SK-N-SH treated with all-trans-retinoic acid at 6 μM for 48 hours (cell line): ENCODE results near the gene NEIL1.
"Not testable (repeated sequence)": the region's sequence is repeated elsewhere in the genome, so short reads cannot be mapped to it uniquely, and the experiment has no call there.

Source experiments
- ARNTL ChIP-seq: fragments of 450-650 bp; formaldehyde crosslinking; IDR thresholded peaks from 2 replicates; pipeline ENCODE4 v1.5.0; 2020; ENCODE audit warnings: low read depth, mild to moderate bottlenecking, moderate library complexity, borderline replicate concordance
- ESRRG ChIP-seq: fragments of 250-450 bp; sonication (Bioruptor Pico); IDR thresholded peaks from 2 replicates; pipeline ENCODE4 v1.6.1; 2021; ENCODE audit warnings: mild to moderate bottlenecking
- GLIS3 ChIP-seq: fragments of 250-450 bp; sonication (Bioruptor Pico); IDR thresholded peaks from 2 replicates; pipeline ENCODE4 v1.5.0; 2020; ENCODE audit warnings: mild to moderate bottlenecking, moderate library complexity
- ISL1 ChIP-seq: fragments of 250-450 bp; sonication (Bioruptor Pico); IDR thresholded peaks from 2 replicates; pipeline ENCODE4 v2.1.2; 2022; ENCODE audit warnings: mild to moderate bottlenecking, moderate library complexity
- OSR1 ChIP-seq: fragments of 250-450 bp; sonication (Bioruptor Pico); IDR thresholded peaks from 2 replicates; pipeline ENCODE4 v1.8.0; 2022; ENCODE audit warnings: moderate library complexity, mild to moderate bottlenecking, inconsistent platforms
- ZFP3 ChIP-seq: fragments of 250-450 bp; sonication (Bioruptor Pico); IDR thresholded peaks from 2 replicates; pipeline ENCODE4 v1.5.0; 2020; ENCODE audit warnings: mild to moderate bottlenecking, moderate library complexity
- ZFP30 ChIP-seq: fragments of 450-650 bp; formaldehyde crosslinking; IDR thresholded peaks from 2 replicates; pipeline ENCODE4 v1.5.0; 2022; ENCODE audit warnings: mild to moderate bottlenecking, moderate library complexity
- ZNF565 ChIP-seq: fragments of 450-650 bp; formaldehyde crosslinking; conservative IDR thresholded peaks from 2 replicates; pipeline ENCODE4 v1.5.0; 2020; ENCODE audit warnings: low read depth, mild to moderate bottlenecking, moderate library complexity
- ZNF8 ChIP-seq: fragments of 450-650 bp; formaldehyde crosslinking; IDR thresholded peaks from 2 replicates; pipeline ENCODE4 v1.5.0; 2020; ENCODE audit warnings: mild to moderate bottlenecking, moderate library complexity
- TF ChIP-seq, protein P1 (sequence below): fragments of 250-450 bp; sonication (Bioruptor Pico); IDR thresholded peaks from 2 replicates; pipeline ENCODE4 v1.8.0; 2020; ENCODE audit warnings: mild to moderate bottlenecking, moderate library complexity, borderline replicate concordance
- TF ChIP-seq, protein P2 (sequence below): fragments of 250-450 bp; sonication (Bioruptor Pico); IDR thresholded peaks from 2 replicates; pipeline ENCODE4 v1.5.1; 2020; ENCODE audit warnings: low read depth, mild to moderate bottlenecking, moderate library complexity

DNA sequence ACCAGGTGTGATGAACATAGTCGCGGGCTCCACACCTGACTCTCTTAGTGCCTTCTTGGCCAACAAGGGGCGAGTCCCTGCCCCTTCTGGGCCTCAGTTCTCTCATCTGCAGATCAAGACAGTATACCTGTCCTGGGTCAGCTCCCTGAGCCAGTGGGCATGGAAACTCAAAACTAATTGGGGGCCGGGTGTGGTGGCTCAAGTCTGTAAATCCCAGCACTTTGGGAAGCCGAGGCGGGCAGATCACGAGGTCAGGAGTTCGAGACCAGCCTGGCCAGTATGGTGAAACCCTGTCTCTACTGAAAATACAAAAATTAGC lies 2.5 kb downstream of the NEIL1 start:
- TF ChIP-seq, protein P1, sequence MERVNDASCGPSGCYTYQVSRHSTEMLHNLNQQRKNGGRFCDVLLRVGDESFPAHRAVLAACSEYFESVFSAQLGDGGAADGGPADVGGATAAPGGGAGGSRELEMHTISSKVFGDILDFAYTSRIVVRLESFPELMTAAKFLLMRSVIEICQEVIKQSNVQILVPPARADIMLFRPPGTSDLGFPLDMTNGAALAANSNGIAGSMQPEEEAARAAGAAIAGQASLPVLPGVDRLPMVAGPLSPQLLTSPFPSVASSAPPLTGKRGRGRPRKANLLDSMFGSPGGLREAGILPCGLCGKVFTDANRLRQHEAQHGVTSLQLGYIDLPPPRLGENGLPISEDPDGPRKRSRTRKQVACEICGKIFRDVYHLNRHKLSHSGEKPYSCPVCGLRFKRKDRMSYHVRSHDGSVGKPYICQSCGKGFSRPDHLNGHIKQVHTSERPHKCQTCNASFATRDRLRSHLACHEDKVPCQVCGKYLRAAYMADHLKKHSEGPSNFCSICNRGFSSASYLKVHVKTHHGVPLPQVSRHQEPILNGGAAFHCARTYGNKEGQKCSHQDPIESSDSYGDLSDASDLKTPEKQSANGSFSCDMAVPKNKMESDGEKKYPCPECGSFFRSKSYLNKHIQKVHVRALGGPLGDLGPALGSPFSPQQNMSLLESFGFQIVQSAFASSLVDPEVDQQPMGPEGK: not testable (repeated sequence)
- not testable (repeated sequence) for TF ChIP-seq ISL1; ZFP3; ARNTL; OSR1; ZFP30 (CRISPR knock-in tag); GLIS3; ZNF565 (CRISPR knock-in tag); ZNF8 (CRISPR knock-in tag); ESRRG (CRISPR knock-in tag)
- TF ChIP-seq, protein P2, sequence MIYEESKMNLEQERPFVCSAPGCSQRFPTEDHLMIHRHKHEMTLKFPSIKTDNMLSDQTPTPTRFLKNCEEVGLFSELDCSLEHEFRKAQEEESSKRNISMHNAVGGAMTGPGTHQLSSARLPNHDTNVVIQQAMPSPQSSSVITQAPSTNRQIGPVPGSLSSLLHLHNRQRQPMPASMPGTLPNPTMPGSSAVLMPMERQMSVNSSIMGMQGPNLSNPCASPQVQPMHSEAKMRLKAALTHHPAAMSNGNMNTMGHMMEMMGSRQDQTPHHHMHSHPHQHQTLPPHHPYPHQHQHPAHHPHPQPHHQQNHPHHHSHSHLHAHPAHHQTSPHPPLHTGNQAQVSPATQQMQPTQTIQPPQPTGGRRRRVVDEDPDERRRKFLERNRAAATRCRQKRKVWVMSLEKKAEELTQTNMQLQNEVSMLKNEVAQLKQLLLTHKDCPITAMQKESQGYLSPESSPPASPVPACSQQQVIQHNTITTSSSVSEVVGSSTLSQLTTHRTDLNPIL (CRISPR knock-in tag): not testable (repeated sequence)
